B cell (primary cell): ENCODE measurements around the gene KIF26B. TPM values are rescaled to one million over a fixed set of nuclear protein-coding genes. Genes with fewer than 3 reads are reported as not detected.

Experiments used
- ATAC-seq: fragments of 200-7000 bp; cut with Tn5 transposase; one replicate; pipeline ENCODE4 v1.10.0; 2021; ENCODE audit warnings: low read depth, mild to moderate bottlenecking, moderate number of reproducible peaks, moderate library complexity
- CTCF ChIA-PET: fragments of 350-600 bp; sonication (Branson Sonifier 250); formaldehyde crosslinking; loops from one replicate; lab custom pipeline; 2021; ENCODE audit warnings: antibody characterized with exemption, inconsistent platforms; lab: Charles Lee
- POLR2A ChIA-PET: fragments of 350-600 bp; sonication (Branson Sonifier 250); formaldehyde crosslinking; loops from one replicate; lab custom pipeline; 2021; ENCODE audit warnings: antibody characterized with exemption; lab: Charles Lee
- DNase-seq: peaks from one replicate; pipeline ENCODE4 v3.0.0; 2013
- H2AFZ ChIP-seq: 2 replicates; pipeline ENCODE4 v1.6.1; 2012; ENCODE audit warnings: mild to moderate bottlenecking, low read depth, low read length; ENCODE audit not compliant: insufficient read depth, poor library complexity, severe bottlenecking
- H3K27ac ChIP-seq, 2 donors: 1 replicate in 1 of 2; 2 replicates in 1 of 2; pipeline ENCODE4 v1.5.1; 2012 to 2013; ENCODE audit warnings: low read length in 2 of 2, mild to moderate bottlenecking in 2 of 2, moderate library complexity in 1 of 2
- H3K27me3 ChIP-seq, 4 experiments: fragments of 200-600 bp in 1 of 4; sonication (generic) in 1 of 4; replicated peaks in 1 of 4; 1 replicate in 2 of 4; 2 replicates in 2 of 4; pipeline versions ENCODE4 v1.6.1 to v1.7.0; 2013 to 2016; ENCODE audit warnings: low read length in 3 of 4, mild to moderate bottlenecking in 2 of 4, mixed read lengths in 1 of 4, moderate library complexity in 1 of 4; ENCODE audit not compliant: insufficient read depth in 4 of 4, control insufficient read depth in 3 of 4; ENCODE audit errors: control extremely low read depth in 1 of 4
- H3K36me3 ChIP-seq, 2 experiments: replicated peaks in 1 of 2; 1 replicate in 1 of 2; 2 replicates in 1 of 2; pipeline versions ENCODE4 v1.6.1 to v1.7.1; 2013; ENCODE audit warnings: low read length in 1 of 2; ENCODE audit not compliant: insufficient read depth in 2 of 2, control insufficient read depth in 1 of 2; ENCODE audit errors: control extremely low read depth in 1 of 2, extremely low read depth in 1 of 2
- H3K4me1 ChIP-seq, 2 donors: fragments of 200-600 bp in 1 of 2; sonication (generic) in 1 of 2; 1 replicate in 1 of 2; 2 replicates in 1 of 2; pipeline versions ENCODE4 v1.5.1 to v1.6.1; 2013 to 2017; ENCODE audit warnings: low read length in 2 of 2; ENCODE audit not compliant: control insufficient read depth in 2 of 2, insufficient read depth in 2 of 2
- H3K4me2 ChIP-seq: replicated peaks from 2 replicates; pipeline ENCODE3; 2012; ENCODE audit warnings: mild to moderate bottlenecking, low read depth, low read length; ENCODE audit not compliant: poor library complexity, severe bottlenecking
- H3K4me3 ChIP-seq, 5 experiments: fragments of 200-600 bp in 1 of 5; sonication (generic) in 1 of 5; 1 replicate in 3 of 5; 2 replicates in 2 of 5; pipeline versions ENCODE4 v1.5.1 to v1.7.0; 2011 to 2016; ENCODE audit warnings: low read length in 4 of 5, mild to moderate bottlenecking in 4 of 5, low read depth in 2 of 5, control low read depth in 1 of 5, moderate library complexity in 1 of 5; ENCODE audit not compliant: insufficient read depth in 1 of 5; ENCODE audit errors: control extremely low read depth in 1 of 5, extremely low read depth in 1 of 5
- H3K79me2 ChIP-seq: fragments of 200-600 bp; sonication (generic); one replicate; pipeline ENCODE4 v1.6.0; 2016; ENCODE audit warnings: low read length; ENCODE audit not compliant: control insufficient read depth, insufficient read depth
- H3K9ac ChIP-seq: fragments of 200-600 bp; sonication (generic); 2 replicates; pipeline ENCODE4 v1.6.1; 2017; ENCODE audit warnings: mild to moderate bottlenecking, low read length, moderate library complexity
- H3K9me3 ChIP-seq, 3 donors: one replicate each; pipeline versions ENCODE4 v1.6.1 to v1.7.1; 2013; ENCODE audit warnings: low read length in 2 of 3; ENCODE audit not compliant: control insufficient read depth in 2 of 3, insufficient read depth in 1 of 3; ENCODE audit errors: control extremely low read depth in 1 of 3
- H4K20me1 ChIP-seq: 2 replicates; pipeline ENCODE4 v1.6.0; 2012; ENCODE audit warnings: mild to moderate bottlenecking, low read length; ENCODE audit not compliant: insufficient read depth, control insufficient read depth, poor library complexity, severe bottlenecking
- H3K27ac Mint-ChIP-seq: one replicate; pipeline ENCODE4 v1.8.0; 2021; ENCODE audit warnings: mixed read lengths
- H3K27me3 Mint-ChIP-seq: one replicate; pipeline ENCODE4 v1.8.0; 2021; ENCODE audit warnings: mixed read lengths
- H3K4me1 Mint-ChIP-seq: one replicate; pipeline ENCODE4 v1.8.0; 2021; ENCODE audit warnings: mixed read lengths
- H3K4me3 Mint-ChIP-seq: one replicate; pipeline ENCODE4 v1.8.0; 2021; ENCODE audit warnings: mixed read lengths
- H3K9me3 Mint-ChIP-seq: one replicate; pipeline ENCODE4 v1.8.0; 2022; ENCODE audit warnings: mixed read lengths; ENCODE audit not compliant: insufficient read depth
- CTCF ChIP-seq: fragments of 200-600 bp; IDR thresholded peaks from one replicate; pipeline ENCODE4 v1.8.0; 2022; ENCODE audit warnings: antibody characterized with exemption, mild to moderate bottlenecking
- EZH2 ChIP-seq: IDR thresholded peaks from 2 replicates; pipeline ENCODE4 v1.6.1; 2012; ENCODE audit warnings: borderline replicate concordance, low read depth, mild to moderate bottlenecking, moderate library complexity, low read length; ENCODE audit not compliant: insufficient read depth, poor library complexity, severe bottlenecking
- WGBS: methylation state at CpG from one replicate; pipeline ENCODE4 v1.1.5; 2013; ENCODE audit warnings: missing lambda C conversion rate; ENCODE audit not compliant: insufficient coverage; 5-methylcytosine and 5-hydroxymethylcytosine counted together
- intact Hi-C: fragments of 100-400 bp; cut with micrococcal nuclease; formaldehyde crosslinking; loops from one replicate; pipeline ENCODE4 v1.10.0; 2022
- polyA plus RNA-seq: library from polyadenylated mRNA; depleted of rRNA; stranded (reverse); fragments of >200 nt; gene quantifications from 2 replicates; pipeline ENCODE4 v1.2.3, GENCODE V29; 2012
- total RNA-seq, 2 donors: library from RNA; stranded (reverse); fragments of 120-200 nt in 1 of 2; gene quantifications; 1 replicate in 1 of 2; 2 replicates in 1 of 2; pipeline versions ENCODE4 v1.2.3 to v1.2.4, GENCODE V29; 2013 to 2022

The KIF26B gene
- total and polyA plus RNA-seq, 2 donors (not counting 1 experiment from before 2014, with no cell fraction given) = 0.62 TPM; not detected in 1

- Histone ChIP-seq H3K4me2 (no peak overlapping the region), H3K9me3 (no peaks in the 10 kb centered on the region), H4K20me1 (no peaks in the 10 kb centered on the region), H3K4me3 (no peak overlapping the region), H3K79me2 (no peaks in the 10 kb centered on the region), H2AFZ (no peak overlapping the region), H3K36me3 (no peaks in the 10 kb centered on the region), H3K9ac (no peak overlapping the region), H3K27me3 (peaks cover 0 to 3% (median 0%) of the 10 kb centered on the region in 4 experiments), H3K27ac (no peak overlapping the region), H3K4me1 (no peaks in the 10 kb centered on the region)
- DNase-seq = no peak
- ChIA-PET POLR2A (no interaction called here), CTCF (no interaction called here)
- intact Hi-C loops = no loop called here
- H3K4me1 Mint-ChIP-seq = no peaks in the 10 kb centered on the region
- H3K9me3 Mint-ChIP-seq = no peaks in the 10 kb centered on the region
- ATAC-seq = no peak
- H3K27me3 Mint-ChIP-seq = peaks cover 23% of the 10 kb centered on the region
- TF ChIP-seq CTCF = no peak
- TF ChIP-seq EZH2 = no peak
- 84% methylated on average over 5 of the region's 5 CpGs for WGBS
- H3K4me3 Mint-ChIP-seq = no peak overlapping the region
- no peak overlapping the region for H3K27ac Mint-ChIP-seq
Measured at GRCh38 chr1:245260883-245261282, 106.1 kb downstream of the KIF26B start.

GRCh38 chr1:245261786-245262185 is 107.0 kb downstream of the KIF26B start:
- 97% methylated on average over 4 of the region's 7 CpGs for WGBS
- ChIA-PET POLR2A (no interaction called here), CTCF (no interaction called here)
- H3K9me3 ChIP-seq = no peaks in the 10 kb centered on the region
- TF ChIP-seq CTCF (no peak), EZH2 (no peak)
- H3K27me3 ChIP-seq = peaks cover 0 to 3% (median 0%) of the 10 kb centered on the region in 4 experiments
- no peak overlapping the region for H3K27ac Mint-ChIP-seq
- H4K20me1 ChIP-seq = no peaks in the 10 kb centered on the region
- intact Hi-C loops = no loop called here
- peaks cover 20% of the 10 kb centered on the region for H3K27me3 Mint-ChIP-seq
- H3K4me3 Mint-ChIP-seq = no peak overlapping the region
- no peak overlapping the region for H2AFZ ChIP-seq
- no peak overlapping the region for H3K4me3 ChIP-seq
- H3K4me2 ChIP-seq = no peak overlapping the region
- H3K9me3 Mint-ChIP-seq = no peaks in the 10 kb centered on the region
- no peaks in the 10 kb centered on the region for H3K36me3 ChIP-seq
- H3K79me2 ChIP-seq = no peaks in the 10 kb centered on the region
- no peaks in the 10 kb centered on the region for H3K4me1 ChIP-seq
- H3K9ac ChIP-seq = no peak overlapping the region
- DNase-seq (no peak), ATAC-seq (no peak)
- no peak overlapping the region for H3K27ac ChIP-seq
- no peaks in the 10 kb centered on the region for H3K4me1 Mint-ChIP-seq
